ENCODE data around the gene ARL3.
A peak's percentile ranks its signal among the peaks of the same experiment; 100 is the strongest.

The ARL3 gene

DNA sequence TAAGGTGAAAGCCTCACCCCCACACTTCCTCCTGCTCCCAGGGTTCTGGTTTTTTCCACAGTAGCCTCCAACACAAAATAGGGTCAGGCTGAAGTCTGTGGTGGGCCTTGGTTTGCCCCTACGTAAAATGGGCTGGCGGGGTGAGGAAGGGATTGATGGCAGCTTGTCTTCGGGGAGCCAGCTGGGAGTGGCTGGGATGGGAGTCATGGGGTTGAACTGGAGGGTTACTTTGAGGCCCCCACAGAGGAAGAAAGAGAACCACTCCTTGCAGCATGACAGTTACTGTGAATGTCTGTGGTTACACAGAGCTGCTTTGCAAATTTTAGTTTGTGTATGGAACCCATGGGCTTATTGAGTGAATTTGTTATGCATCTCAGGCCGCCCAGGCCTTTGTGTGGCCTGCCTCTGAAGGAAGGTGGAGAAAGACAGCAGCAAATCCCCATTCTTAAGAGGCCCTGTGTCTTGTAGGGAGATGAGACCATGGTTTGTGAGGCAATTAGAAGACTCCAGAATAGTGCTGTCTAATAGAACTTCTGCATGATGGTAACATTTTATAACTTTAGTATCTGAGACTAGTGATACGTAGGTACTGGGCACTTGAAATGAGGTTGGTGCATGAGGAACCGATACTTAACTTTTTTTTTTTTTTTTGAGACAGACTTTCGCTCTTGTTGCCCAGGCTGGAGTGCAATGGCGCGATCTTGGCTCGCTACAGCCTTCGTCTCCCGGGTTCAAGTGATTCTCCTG, 61.9 kb downstream of the ARL3 start:
- DNase-seq (ENCODE audit: low read depth in 2 of 2): no peak

DNA sequence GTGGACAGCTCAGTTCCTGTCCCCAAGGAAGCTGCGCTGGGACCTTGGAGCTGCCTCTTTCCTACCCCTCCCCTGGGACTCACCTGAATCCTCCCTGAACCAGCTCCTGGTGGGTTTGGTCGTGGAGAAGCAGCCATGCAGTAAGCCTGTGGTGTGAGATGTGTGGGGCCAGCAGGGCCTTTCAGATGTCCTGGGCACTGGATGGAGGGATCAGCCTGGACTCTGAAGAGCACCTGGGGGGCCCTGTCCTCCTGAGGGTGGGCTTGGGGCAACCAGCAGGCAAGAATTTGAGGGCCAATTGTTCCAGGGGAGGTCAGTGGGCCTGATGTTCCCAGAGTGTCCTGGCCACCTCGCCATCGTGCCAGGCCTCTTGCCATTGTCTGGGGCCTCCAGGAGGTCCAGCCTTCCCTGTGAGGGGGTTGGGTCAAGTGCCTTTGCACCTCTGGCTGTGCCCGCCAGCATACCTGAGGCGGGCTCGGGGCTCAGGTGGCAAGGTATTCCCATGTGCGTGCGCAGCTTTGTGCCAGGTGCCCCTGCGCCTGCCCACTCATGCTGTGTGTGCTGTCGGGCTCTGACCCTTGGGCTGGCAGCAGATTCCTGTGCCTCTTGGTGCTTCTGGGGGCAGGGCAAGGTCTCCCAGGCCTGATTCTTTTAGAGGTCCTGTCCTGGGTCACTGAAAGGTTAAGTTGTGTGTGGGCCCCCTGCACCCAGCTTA, 62.6 kb downstream of the ARL3 start:
- DNase-seq (ENCODE audit: low read depth in 2 of 2): no peak

DNA sequence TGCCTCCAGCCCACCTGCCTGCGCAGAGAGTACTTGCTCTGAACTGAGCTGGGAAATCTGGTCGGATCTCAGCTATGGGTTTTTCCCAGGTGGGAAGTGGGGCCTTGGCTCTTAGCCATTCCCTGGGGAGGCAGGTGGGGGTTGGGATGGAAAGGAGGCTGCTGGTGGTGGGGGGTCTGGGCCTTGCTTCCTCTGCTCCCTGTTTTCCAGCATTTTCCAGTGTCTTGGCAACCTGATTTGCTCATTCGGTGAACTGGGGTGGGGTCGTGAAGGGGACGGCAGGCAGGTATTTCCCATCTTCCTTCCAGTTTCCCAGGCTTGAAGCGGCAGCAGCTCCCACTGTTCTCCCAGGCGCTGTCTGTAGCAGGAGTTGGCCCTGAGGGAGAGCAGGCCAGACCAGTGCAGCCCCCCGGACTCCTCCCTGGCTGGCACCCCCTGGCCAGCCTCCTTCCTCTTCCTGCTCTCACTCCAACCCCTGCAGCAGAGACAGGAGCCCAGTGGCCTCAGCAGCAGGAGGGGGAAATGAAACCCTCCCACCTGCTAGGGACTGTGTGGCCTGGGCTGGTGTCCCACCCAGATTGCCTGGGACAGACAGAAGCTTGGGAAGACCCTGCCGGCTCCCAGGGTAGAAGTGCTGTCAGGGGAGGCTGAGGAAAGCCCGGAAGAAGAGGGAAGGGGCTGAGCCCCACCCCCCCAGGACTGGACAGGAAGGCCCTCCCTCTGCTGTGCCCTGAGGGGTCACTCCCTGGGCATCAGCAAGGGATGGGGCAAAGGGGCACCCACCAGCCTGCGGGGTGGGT, 63.3 kb downstream of the ARL3 start:
- no peak for DNase-seq (ENCODE audit: low read depth in 2 of 2)

DNA sequence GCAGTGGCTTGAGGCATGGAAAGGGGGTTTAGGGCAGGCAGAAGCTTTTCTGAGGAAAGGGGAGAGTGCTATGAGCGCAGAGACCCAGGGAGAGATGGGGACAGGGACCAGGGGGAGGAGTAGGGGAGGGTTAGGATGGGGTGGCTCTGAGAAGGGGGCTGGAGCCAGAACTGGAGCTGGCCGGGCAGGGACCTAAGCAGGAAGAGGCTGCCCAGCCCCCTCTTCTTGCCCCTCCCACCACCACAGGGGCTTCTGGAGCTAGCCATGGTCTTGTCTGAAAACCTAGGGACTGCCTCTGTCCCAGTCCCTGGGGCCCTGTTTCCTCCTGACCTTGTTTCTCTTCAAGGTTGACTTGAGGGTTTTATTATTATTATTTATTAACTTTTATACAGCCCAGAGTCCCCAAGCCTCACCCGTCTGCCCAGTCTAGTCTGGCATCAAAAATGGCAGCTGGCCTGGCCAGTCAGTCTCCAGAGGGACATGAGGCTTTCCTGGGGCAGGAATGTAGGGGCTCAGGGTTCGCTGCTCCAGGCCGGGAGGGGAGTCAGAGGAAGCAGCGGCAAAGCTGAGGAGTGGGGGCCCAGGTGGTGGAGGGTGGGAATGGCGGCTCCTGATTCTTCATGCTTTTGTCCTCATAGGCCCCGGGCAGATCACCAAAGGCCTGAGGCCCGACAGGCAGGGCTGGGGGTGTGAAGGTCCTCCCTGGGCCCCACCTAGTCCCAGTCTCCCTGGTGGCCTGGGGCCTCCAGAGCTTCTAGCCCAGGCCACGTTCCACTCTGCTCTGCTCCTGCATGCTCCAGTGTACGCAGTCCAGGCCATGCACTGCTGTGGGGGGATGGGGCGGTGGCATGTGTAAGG, 64.2 kb downstream of the ARL3 start:
- no peak for DNase-seq (ENCODE audit: low read depth in 2 of 2)

DNA sequence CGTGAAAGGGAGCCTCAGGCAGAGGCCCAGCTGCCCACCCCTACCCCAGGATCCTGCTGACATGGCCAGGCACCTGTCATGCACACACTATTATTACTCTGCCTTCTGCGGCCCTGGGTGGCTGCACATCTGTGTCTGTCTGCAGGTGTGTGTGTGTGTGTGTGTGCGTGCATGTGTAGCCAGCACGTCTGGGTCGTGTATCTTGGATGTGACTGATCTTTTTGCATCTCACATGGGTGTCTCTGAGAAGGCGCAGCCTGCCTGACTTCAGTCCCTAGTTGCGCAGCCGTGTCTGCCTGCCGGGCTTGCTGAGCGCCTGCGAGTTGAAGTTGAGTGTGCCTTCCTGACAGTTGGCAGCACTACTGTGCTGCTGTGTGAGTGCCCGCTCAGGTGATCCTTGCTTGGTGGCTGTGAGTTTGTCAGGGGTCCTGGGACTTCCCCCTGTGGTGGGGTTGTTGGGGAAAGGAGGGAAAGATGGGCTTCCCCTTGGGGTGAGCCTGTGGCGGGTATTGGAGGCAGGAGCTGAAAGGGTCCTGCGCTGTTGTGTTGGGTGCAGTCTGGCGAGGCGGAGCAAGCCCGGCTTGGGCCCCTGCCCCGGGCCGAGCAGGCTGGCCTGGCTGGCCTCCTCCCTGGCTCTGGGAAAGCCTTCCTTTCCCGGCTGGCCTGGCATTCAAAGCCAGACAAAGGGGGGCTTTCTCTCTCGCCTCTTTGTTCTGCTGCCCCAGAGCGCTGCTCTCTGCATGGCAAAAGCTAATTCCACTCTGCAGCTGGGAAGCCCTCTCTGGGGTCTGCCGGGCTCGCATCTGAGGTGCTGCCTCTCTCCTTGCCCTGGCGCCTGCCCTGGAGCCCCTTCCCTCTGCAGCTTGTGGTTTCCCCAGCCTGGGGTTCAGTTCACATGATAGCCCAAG, 65.1 kb downstream of the ARL3 start:
- no peak for DNase-seq (ENCODE audit: low read depth in 2 of 2)

DNA sequence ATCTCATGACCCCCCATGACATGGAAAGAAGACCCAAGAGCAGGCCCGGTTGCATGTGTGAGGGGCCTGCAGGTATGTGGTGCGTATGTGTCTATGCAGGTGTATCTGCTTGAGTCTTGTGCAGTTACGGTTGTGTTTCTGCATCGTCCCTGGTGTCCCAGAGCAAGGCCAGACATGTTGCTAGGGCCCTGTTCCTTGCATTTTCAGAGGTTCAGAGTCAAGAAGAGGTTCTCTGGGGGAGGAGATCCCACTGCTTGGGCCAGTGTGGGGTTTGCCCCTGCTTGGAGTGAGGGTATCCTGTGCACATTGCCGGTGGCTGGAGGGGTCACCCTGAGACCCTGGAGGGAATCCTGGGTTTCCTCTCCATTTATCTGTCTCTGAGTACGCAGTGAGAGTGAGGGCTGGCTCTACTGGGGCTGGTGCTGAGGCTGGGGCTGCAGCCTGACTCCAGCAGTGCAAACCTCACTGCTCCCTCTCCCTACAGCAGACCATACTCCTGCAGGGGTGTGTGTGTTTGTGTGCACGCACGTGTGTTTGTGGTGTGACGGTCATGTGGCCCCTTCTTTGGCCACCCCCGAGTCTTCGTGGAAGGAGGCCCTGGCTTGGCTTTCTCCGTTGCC, 65.8 kb downstream of the ARL3 start:
- DNase-seq (ENCODE audit: low read depth in 2 of 2): no peak

DNA sequence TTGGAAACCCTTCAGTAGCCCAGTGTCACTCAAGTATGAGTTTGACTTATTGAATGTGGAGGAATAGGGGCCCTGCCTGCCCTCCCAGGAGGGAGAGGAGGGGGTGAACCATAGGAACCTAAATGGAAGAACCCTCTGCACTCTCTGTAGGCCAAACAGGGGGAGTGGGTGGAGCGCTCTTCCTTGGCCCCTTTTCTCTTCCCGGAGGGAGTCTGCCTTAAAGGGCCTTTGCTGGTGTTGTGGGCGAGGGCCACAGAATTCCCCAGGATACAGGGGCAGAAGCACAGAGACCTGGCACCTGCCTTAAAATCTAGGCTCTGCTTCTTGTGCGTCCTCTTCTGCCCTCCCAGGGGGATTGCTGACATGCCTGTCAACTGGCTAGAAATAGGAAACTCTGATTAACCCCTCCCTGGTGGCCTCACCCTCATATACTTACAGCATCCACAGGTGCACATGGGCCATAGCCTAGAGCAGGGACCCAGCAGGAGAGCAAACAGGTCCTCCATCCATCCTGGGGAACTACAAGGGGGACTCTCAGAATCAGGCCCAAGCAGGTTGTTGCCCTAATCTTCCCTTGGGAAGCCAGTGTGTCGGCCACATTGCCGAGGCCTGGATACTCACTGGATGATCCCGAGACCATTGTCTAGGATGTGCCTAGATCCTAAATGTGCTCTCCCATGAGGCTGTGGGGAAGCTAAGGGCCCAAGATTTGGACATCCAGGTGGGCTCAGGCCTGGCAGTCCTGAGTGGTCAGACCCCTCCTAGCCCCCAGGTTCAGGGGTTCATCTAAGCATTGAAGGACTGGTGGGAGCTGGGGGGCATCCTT, 66.5 kb downstream of the ARL3 start:
- no peak for DNase-seq (ENCODE audit: low read depth in 2 of 2)

DNA sequence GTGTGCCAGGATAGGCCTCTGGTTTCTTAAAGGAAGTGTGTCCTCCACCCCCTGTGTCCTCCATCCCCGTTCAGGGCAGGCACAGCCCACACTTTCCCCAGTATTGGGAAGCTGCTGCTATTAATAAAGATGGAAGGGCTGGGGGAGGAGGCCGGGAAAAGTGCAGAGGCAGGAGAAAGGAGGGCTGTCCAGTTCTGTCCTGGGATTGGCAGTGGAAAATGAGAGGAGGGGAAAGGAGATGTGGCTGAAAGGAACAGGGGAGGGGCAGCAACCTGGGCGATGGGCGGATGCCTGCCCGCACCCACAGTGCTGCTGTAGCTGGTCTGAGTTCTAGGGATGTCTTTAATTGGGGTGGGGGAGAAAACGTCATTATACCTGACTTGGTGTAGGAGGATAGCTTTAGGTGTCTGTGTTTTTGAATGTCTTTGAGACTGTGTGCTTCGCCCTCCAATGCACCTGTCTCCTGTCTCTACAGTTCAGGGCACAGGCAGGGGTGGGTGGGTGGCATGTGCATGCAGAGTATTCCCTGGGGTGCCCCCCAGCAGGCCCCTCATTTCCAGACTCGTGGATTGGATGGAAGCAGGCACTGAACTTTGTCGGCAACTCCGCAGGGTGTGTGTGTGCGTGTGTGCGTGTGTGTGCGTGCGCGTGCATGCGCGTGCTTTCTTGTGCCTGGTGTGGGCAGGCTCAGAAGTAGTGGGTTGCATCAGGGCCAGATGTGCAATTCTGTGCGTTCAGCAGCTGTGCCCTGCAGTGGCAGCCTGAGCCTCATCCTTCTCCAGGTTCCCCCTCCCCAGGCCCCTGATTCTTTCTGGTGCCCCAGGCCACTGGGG, 67.4 kb downstream of the ARL3 start:
- no peak for DNase-seq (ENCODE audit: low read depth in 2 of 2)

DNA sequence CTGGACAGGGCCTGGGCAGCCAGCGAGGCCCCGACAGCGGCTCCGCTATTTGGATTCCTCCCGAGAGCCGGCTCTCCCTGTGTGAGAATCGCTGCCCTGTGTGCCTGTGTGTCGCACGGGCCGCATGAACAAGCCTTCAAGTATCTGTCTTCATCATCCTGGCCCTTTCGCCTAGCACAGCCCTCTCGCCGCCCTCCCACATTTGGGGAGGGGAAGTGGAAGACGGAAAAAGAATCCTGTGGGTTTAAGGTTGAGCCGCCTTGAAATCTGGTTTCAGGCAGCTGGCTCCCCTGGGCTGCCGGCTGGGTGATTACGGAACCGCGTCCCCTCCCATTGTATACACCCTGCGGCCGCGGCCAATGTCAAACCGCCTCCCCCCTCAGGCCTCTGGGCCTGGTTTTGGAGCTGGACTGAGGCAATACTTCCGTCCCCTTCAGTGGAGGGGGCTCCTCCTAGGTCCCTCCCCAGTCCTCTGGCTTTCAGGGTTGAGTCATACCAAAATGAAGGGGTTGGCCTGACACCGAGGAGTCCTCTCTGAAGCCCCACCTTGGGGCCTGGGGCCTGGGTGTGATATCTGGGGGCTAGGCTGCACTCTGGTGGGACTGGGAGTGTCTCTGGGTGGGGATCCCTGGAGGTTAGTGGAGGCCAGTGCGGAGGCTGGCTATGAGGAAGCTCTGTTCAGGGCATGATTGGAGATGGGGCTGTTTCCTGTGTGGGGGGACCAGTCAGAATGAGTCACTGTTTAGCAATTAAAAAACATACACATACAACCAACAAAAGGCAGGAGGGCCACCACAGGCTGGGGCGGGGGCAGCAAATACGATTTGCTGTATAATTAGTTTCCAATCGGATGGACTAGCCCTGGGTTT, 68.2 kb downstream of the ARL3 start:
- peak; percentile 82 to 83 for DNase-seq (ENCODE audit: low read depth in 2 of 2)

DNA sequence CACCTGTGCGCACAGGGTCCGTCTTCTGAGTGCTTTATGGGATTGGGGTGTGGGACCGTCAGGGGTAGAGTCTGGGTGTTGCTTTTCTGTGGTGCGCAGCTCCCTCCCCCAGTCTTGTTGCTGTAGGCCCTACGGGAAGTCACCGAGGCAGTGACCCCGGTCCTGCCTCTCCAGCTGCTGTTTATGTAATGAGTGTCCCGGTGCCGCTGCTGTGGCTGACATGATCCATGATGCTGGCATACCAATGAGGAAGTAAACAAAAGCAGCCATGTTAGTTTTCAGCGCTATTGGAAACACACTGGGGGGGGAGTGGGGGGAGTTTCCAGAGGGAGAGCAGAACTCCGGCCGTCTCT, 68.8 kb downstream of the ARL3 start:
- DNase-seq (ENCODE audit: low read depth in 2 of 2): no peak

DNA sequence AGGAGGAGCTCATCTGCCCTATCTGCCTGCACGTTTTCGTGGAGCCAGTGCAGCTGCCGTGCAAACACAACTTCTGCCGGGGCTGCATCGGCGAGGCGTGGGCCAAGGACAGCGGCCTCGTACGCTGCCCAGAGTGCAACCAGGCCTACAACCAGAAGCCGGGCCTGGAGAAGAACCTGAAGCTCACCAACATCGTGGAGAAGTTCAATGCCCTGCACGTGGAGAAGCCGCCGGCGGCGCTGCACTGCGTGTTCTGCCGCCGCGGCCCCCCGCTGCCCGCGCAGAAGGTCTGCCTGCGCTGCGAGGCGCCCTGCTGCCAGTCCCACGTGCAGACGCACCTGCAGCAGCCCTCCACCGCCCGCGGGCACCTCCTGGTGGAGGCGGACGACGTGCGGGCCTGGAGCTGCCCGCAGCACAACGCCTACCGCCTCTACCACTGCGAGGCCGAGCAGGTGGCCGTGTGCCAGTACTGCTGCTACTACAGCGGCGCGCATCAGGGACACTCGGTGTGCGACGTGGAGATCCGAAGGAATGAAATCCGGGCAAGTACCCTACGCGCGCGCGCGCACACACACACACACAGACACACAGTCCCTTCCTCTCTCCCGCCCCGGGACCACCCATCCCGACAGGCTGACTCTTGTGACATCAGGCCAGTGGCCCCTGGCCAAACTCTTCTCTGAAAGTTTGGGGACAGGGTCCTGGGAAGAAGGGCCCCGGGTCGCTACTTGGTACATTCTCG, 69.4 kb downstream of the ARL3 start:
- peak in 1 of 2 experiments; percentile 23 for DNase-seq (ENCODE audit: low read depth in 2 of 2)

DNA sequence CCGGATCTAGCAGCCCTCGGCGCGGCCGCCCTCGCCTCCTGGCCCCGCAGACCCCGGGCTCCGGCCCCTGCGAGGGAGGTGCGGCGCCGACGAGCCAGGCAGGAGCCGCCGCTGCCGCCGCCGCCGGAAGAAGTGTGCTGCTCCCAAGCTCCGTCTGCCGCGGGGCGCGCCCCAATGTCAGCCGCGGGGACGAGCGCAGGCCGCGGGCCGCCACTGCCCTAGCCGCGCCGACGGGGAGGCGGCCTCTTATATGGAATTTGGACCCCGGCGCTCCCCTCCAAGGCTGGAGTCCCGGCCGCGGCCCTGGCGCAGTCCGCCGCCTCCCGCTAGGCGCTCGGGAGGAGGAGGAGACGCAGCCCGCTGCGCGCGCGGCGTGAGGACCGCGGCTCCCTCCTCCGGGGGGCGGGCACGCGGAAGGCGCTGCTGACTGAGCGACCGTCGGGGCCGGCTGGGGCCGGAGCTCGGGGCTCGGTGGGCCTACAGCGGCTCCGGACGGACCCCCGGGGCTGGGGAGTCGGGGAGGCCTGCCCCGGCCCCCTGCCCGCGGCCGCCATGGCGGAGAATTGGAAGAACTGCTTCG, 70.0 kb downstream of the ARL3 start, which contains the start of gene TRIM8:
TSS of gene TRIM8 (plus strand) at position 414 of the 580 bp plus-strand sequence. CDS start at position 553, 139 bp downstream.
- no peak for DNase-seq (ENCODE audit: low read depth in 2 of 2)

DNA sequence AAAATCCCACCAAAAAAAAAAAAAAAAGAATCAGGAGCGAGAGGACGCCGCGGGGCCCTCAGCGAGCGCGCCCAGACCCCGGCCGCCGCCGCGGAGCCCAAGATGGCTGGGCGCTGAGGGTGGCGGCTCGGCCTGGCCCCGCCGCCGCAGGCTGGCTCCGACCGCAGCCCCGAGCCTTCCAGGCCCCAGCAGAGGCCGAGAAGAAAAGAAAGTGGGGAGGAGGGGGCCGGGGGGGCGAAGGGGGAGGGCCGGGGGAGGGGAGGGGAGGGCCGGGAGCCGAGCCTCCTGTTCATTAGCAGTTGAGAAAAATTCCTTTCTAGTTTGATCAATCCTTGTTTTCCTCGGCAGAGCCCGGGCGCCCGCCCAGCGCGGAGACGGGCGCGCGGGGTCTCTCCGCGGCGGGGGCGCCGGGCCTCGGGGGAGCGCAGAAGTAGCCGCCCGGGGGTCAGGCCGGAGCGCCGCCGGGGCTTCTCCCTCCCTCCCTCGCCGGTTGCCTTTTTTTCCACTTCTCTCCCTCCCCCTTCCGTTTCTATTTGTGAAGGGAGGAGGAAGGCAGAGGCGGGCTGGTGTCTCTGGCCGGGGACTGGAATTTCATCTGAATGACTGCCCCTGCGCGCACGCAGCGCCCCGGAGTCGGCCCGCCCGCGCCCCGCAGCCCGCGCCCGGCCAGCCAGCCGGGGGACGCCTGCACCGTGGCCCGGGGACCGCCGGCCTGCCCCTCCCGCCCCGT, 70.7 kb downstream of the ARL3 start:
- DNase-seq (ENCODE audit: low read depth in 2 of 2): peak; percentile 41 to 48

DNA sequence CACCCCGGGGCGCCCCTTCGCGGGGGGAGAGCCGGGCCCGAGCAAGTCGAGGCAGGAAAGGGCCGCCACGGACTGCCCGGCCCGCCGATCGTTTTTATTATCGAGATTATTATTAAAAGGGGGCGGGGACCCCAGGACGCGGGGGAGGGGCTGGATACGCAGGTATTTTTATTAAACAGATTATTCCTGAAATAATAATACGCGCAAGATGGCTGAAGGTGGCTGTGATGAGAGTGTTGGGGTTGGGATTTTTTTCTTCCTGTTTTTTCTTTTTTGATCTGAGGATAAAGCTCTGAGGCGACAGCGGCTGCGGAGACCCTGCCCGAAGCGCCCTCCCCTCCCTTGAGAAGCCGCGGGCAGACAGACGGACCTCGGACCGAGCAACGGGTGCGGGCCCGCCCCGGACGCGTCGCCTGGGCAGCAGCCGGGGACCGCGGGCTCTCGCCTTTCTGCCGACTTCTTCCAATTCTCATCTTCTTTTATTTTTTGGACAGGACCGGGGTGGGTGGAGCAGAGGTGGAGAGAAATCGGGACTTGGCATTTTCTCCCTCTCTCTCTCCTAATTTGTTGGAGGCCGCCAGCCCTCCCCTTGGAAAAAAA, 71.4 kb downstream of the ARL3 start:
- DNase-seq (ENCODE audit: low read depth in 2 of 2): peak; percentile 42 to 44
